Measurements from ENCODE around the gene ARNT2.

- TF ChIP-seq POLR2A (IDR thresholded peaks at IDR 0.05; ENCODE audit: low read length) (no peak), GATA1 (IDR thresholded peaks at IDR 0.05; ENCODE audit: low read depth, low read length) (no peak)
Measured at GRCh38 chr15:80599359-80599758, 195.2 kb downstream of the ARNT2 start.
